CD4-positive, alpha-beta T cell treated with Interferon gamma for 1 hour (primary cell): ENCODE measurements around the gene ITPR1.

ENCODE experiments used
- DNase-seq: peaks from one replicate; pipeline ENCODE4 v3.0.0-alpha.2; 2020

Gene ITPR1

DNA sequence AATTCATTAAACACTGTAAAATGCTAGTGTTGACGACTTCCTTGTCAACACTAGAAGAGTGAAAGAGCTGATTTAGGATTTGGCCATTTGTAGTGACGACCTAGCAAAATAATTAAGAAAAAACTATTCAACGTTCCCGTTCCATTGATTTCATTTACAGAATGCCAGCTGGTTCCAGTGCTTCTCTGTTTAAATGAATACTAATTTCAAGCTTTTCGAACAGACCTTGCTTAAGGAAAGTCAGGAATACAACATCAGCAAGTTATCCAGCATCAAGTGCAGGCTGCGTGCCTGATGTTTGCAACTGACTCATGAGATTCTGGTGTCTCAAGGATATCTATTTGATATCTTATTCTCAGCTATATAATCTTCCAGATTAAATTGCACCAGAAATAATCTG is 387.7 kb downstream of the ITPR1 start:
- no peak for DNase-seq

DNA sequence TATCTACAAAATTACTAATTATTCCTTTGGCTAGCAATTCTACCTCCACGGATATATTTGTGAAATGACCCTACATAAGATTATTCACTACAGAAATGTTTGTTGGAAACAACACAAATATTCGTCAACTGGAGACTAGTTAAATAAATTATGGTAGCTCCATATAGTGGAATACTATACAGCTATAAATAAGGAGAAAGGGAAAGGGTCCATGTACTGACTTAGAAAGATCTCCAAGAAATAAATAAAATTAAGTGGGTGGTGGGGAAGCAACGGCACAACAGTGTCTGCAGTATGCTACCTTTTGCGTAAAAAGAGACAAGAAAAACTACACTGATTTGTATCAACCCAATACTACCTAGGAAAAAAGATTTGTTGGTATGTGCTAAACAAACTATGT is 389.4 kb downstream of the ITPR1 start:
- no peak for DNase-seq

DNA sequence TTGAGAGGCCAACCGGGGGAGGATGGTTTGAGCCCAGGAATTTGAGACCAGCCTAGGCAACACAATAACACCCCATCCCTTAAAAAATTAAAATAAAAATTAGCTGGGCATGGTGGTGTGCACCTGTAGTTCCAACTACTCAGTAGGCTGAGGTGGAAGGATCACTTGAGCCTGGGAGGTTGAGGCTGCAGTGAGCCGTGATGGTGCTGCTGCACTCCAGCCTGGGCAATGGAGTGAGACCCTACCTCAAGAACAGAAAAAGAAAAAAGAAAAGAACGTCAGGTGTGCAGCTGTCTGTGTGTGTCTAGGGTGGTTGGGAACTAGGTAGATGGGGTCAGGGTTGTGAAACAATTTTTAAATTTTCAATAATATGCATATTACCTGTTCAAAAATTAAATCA is 389.9 kb downstream of the ITPR1 start:
- DNase-seq = no peak

DNA sequence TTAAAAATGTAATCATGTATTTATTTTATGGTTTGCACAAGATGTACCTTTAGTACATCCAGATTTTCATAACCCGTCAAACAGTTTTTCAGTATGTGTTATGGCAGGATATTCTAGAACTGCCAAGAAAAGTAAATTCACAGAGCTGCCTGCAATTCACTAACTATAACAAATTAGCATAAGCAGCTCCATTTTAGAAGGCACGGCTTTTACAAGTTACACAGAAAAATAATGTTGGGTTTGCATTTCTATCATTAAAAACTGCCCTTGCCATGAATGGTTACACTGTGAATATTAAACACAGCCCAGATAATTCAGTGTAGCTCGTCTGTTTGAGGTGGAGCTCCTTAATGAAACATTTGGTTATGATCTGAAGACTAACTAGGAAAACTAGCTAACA is 391.7 kb downstream of the ITPR1 start:
- no peak for DNase-seq

DNA sequence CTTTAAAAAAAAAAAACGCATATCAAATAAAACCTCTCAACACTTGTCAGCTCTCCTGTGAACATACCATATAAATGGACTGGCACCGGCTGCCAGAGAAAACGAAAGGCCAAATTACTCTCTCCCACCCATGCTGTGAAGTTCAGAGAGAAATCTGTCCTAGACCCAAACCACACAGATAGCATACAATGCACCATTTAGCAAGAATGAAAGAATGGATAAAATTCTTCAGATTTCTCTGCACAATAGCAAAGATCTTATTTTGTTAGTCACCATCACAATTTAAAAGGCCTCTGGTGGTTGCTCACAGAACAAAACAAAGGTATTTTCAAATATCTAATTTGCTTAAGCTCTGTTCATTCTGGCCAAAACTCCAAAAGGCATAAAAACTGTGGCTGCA is 392.2 kb downstream of the ITPR1 start:
- no peak for DNase-seq

DNA sequence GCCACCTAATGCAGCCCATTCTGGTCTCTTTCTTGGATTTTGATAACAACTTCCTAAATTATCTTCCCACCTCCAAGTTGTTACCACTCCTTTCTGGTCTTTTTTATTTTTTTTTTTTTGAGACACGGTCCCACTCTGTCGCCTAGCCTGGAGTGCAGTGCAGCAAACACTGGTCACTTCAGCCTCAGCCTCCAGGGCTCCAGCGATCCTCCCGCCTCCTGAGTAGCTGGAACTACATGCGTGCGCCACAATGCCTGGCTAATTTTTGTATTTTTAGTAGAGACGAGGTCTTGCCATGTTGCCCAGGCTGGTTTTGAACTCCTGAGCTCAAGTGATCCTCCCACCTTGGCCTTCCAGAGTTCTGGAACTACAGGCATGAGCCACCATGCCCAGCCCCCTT is 393.3 kb downstream of the ITPR1 start:
- DNase-seq = no peak

DNA sequence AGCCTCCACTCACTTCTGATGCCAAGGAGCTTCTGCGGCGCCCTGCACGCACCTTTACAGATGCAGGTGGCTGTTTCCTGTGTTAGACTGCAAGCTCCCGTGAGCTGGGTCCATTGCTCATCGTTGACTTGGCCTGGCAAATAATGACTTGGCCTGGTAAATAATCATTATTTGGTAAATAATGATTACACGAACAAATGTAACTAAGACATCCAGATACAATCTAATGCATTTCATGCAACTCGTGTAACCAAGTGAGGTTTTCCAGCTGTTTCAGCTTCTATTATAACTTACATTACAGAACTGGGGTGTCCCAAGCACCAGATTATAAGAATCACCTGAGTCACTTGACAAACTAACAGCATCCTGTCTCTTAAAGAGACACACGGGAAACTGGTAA is 394.0 kb downstream of the ITPR1 start:
- DNase-seq = no peak

DNA sequence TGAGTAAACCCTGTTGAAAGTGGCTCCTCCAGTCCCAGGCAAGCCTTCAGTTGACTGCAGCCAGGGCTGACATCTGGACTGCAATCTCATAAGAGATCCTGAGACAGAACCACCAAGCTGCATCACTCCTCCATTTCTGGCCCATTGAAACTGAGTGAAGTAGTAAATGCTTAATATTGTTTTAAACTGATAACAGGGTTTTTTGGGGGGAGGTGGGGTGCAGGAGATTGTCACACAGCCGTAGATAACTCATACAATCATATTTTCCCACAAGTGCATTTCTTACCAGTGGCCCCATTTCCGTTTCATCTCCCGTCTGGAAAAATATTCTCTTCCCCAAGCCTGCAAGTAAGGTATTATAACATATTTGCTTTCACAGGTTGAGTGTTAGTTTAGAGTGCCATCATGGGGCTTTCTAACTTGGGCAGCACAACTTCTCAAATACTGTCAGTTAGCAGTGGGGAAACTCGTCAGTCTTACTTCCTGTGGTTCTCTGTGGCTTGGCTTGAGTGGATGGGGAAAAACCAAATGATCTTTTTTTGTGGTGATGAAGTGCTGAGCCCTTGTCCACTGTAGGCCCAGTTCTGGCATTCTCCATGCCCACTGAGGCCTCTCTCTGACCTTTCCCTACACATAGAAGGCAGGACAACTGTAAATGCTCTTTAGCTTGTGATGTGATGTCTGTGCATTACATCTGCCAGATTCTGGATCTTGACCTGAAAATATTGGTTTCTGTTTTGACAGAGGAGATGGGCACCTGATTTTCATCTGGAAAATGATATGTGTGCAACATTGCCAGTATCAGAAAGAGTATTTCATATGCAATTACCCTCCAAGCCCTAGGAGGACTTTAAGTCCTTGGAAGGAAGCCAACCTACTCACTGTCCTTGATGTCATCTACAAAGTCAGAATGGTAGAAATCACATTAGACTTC is 396.0 kb downstream of the ITPR1 start:
- DNase-seq = no peak

DNA sequence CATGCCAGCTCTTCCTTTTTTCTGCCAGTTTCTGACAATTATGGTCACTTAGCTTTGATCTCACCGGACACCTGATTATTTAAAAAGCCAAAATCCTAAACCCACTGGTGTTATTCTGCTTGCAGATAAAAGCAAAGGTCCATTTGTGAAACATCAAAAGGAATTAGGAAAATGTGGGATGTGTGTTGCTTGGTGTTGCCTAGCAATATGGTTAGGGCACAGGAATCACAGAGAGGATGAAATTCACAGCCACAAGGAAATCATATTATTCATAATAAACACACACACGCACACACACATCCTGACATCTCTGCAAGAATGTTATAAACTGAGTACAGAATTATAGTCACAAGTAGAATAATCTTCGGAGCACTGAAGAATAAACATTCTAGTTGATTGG is 396.7 kb downstream of the ITPR1 start:
- no peak for DNase-seq

DNA sequence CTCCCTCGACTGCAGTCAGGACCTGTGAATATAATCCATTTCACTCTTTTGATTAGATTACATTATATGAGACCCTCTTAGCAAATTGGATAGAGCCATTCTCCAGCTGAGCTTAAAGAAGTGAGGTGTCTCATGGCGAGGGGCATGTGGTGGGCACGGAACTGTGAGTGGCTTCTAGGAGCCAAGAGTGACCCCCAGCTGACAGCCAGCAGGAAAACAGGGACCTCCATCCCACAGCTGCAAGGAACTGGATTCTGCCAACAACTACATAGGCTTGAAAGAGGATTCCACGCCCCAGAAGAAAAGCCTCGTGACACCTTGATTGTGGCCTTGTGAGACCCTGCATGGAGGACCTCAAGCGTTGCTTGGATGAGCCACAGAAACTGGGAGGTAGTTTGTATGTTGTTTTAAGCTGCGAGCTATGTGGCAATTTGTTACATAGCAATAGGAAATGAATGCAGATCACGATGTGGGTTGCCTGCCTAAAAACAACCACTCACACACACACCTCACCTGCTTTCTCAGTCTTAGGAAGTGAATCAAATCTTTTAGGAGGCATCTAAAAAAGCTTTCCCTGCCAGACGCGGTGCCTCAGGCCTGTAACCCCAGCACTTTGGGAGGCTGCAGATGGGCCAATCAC is 401.9 kb downstream of the ITPR1 start:
- DNase-seq = no peak

DNA sequence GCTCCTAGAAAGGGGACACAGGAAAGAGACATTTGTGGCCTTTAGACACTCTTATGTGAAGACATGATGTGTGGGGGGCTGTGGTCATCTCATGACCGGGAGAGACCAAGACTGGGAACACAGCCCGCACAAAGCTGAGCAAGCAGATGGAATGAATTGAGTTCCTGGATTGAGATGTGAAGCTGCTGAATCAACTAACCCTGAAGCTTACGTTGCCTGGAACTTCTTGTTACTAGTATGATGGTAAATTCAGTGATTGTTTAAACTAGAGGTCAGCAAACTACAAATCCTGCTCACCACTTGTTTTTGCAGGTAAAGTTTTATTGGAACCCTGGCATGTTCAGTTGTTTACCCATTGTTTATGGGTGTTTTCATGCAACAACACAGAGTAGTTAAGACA is 402.7 kb downstream of the ITPR1 start:
- DNase-seq = no peak
